SK-N-SH treated with all-trans-retinoic acid at 6 μM for 48 hours (cell line): Measurements from ENCODE around the gene ZFAND3.

Experiments used
- ARNTL ChIP-seq: fragments of 450-650 bp; formaldehyde crosslinking; IDR thresholded peaks from 2 replicates; pipeline ENCODE4 v1.5.0; 2020; ENCODE audit warnings: low read depth, mild to moderate bottlenecking, moderate library complexity, borderline replicate concordance
- CSDC2 ChIP-seq: fragments of 250-450 bp; sonication (Bioruptor Pico); IDR thresholded peaks from 2 replicates; pipeline ENCODE4 v1.5.0; 2020; ENCODE audit warnings: mild to moderate bottlenecking, moderate library complexity
- GLIS3 ChIP-seq: fragments of 250-450 bp; sonication (Bioruptor Pico); IDR thresholded peaks from 2 replicates; pipeline ENCODE4 v1.5.0; 2020; ENCODE audit warnings: mild to moderate bottlenecking, moderate library complexity
- OSR1 ChIP-seq: fragments of 250-450 bp; sonication (Bioruptor Pico); IDR thresholded peaks from 2 replicates; pipeline ENCODE4 v1.8.0; 2022; ENCODE audit warnings: moderate library complexity, mild to moderate bottlenecking, inconsistent platforms
- SNAI2 ChIP-seq: fragments of 250-450 bp; sonication (Bioruptor Pico); IDR thresholded peaks from 2 replicates; pipeline ENCODE4 v1.5.0; 2020; ENCODE audit warnings: mild to moderate bottlenecking, moderate library complexity
- TOX ChIP-seq: fragments of 250-450 bp; sonication (Bioruptor Pico); IDR thresholded peaks from 2 replicates; pipeline ENCODE4 v1.8.0; 2021; ENCODE audit warnings: mild to moderate bottlenecking, moderate library complexity, borderline replicate concordance
- ZFP30 ChIP-seq: fragments of 450-650 bp; formaldehyde crosslinking; IDR thresholded peaks from 2 replicates; pipeline ENCODE4 v1.5.0; 2022; ENCODE audit warnings: mild to moderate bottlenecking, moderate library complexity
- TF ChIP-seq, protein P1 (sequence below): fragments of 250-450 bp; sonication (Bioruptor Pico); IDR thresholded peaks from 2 replicates; pipeline ENCODE4 v1.5.1; 2021; ENCODE audit warnings: mild to moderate bottlenecking, moderate library complexity

DNA sequence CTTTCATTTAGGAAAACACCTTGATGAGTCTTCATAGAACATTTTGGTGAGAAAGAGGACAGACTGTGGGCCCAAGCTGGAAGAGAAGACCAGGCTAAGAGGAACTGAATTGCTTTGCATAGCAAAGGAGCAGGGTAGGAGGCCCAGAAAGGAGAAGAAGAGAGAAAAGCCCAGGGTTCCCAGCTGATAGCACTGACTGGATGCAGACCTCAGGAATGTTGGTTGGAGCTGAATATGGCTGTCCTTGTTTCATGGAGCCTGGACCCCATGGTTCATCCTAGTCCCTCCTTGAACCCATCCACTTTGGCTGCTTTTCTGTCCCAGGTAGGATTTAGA, 18.0 kb upstream of the ZFAND3 start:
- TF ChIP-seq ZFP30 (CRISPR knock-in tag) (no peak), CSDC2 (CRISPR knock-in tag) (no peak), GLIS3 (no peak), OSR1 (CRISPR knock-in tag) (no peak), SNAI2 (no peak), TOX (no peak), ARNTL (CRISPR knock-in tag) (no peak)
- TF ChIP-seq, protein P1, sequence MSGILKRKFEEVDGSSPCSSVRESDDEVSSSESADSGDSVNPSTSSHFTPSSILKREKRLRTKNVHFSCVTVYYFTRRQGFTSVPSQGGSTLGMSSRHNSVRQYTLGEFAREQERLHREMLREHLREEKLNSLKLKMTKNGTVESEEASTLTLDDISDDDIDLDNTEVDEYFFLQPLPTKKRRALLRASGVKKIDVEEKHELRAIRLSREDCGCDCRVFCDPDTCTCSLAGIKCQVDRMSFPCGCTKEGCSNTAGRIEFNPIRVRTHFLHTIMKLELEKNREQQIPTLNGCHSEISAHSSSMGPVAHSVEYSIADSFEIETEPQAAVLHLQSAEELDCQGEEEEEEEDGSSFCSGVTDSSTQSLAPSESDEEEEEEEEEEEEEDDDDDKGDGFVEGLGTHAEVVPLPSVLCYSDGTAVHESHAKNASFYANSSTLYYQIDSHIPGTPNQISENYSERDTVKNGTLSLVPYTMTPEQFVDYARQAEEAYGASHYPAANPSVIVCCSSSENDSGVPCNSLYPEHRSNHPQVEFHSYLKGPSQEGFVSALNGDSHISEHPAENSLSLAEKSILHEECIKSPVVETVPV (CRISPR knock-in tag): no peak
